GM20000 (cell line): Measurements from ENCODE around the gene COL8A2.
A peak's percentile ranks its signal among the peaks of the same experiment; 100 is the strongest.

Experiments used
- DNase-seq: peaks from one replicate; pipeline ENCODE4 v3.0.0; 2012; ENCODE audit warnings: low spot score
- CTCF ChIP-seq: IDR thresholded peaks from 2 replicates; pipeline ENCODE4 v1.5.1; 2012; ENCODE audit warnings: mild to moderate bottlenecking, control low read depth; ENCODE audit errors: extremely low read depth, missing control alignments

Gene COL8A2

GRCh38 chr1:36099681-36100341 is 25.2 kb downstream of the COL8A2 start:
- peak; percentile 93 for DNase-seq
- peak; percentile 87 for TF ChIP-seq CTCF

- DNase-seq = no peak
- TF ChIP-seq CTCF = no peak
These were observed 26.2 kb downstream of the COL8A2 start for GRCh38 chr1:36098650-36099365.

- no peak for TF ChIP-seq CTCF
- DNase-seq = no peak
These were observed 27.1 kb downstream of the COL8A2 start for GRCh38 chr1:36097693-36098585.

DNA sequence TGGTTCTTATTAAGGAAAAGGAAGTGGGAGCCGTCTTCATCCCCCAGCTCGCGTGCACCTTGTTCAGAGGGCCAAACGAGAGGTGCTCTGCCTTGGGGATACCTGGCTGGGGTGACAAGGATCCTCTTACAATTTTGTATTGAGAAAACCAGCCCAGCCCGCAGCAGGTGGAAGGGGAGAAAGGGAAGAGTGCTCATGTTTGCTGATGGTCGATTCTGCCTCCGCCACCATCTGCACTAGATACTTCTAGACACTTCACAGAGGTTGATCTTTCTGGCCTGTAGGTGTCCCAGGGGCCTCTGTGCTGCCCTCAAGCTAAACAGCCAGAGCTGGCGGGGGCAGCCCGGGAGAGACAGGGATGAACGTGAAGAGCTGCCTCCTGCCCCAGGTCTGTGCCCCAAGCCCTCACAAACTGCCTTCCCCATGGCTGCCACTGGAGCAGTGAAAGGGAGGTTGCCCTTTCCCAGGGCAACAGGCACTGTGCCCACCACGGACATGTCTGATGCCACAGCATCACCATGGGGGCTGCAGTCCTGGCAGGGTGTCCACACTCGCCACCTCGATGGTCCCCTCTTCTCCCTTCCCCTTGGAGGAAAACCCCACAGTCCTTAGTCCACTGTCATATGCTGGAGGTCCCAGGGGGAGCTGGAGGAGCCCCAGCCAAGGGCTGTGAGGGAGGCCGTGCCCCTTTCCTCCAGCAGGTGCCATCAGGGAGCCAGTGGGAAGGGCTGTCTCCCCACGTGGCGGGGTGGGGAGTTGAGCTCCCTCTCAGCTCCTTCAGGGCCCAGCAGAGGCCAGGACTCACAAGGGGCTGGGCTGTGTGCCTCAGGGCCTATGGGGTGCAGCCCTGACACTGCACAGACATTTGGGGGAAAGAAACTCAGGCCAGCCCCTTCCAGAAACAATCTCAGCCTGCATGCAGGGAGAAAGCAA is 28.3 kb downstream of the COL8A2 start:
- TF ChIP-seq CTCF = no peak
- DNase-seq = no peak

- DNase-seq = no peak
- TF ChIP-seq CTCF = no peak
These were observed 29.1 kb downstream of the COL8A2 start for GRCh38 chr1:36095760-36096405.

GRCh38 chr1:36094621-36095061 is 30.4 kb downstream of the COL8A2 start:
- DNase-seq = no peak
- TF ChIP-seq CTCF = no peak
